ENCODE results near the gene PCDHB1.

The PCDHB1 gene, protein sequence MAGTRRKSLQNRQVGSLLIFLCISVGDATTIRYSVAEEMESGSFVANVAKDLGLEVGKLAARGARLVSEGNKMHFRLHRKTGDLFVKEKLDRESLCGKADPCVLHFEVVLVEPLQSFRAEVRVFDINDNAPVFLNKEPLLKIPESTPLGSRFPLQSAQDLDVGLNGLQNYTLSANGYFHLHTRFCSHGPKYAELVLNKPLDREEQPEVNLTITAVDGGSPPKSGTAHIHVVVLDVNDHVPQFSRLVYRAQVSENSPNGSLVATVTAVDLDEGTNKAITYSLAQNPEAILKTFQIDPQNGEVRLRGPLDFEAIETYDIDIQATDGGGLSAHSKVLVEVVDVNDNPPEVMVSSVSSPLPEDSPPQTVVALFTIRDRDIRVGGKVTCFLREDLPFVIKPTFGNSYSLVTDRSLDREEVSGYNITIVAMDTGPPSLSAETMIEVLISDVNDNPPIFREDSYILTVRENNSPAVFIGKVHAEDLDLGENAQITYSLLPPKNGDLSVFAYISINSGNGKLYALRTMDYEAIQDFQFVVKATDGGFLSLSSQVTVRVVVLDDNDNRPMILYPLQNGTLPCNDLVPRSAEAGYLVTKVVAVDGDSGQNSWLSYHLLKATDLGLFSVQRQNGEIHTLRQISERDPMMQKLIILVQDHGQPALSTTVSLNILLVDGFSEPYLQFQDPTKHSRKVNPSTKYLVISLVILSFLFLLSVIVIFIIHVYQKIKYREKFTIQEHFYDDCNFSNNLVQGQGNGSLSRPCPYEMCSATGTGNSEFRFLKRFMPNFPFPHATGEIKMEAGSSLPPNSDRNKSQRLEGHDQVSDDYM

DNA sequence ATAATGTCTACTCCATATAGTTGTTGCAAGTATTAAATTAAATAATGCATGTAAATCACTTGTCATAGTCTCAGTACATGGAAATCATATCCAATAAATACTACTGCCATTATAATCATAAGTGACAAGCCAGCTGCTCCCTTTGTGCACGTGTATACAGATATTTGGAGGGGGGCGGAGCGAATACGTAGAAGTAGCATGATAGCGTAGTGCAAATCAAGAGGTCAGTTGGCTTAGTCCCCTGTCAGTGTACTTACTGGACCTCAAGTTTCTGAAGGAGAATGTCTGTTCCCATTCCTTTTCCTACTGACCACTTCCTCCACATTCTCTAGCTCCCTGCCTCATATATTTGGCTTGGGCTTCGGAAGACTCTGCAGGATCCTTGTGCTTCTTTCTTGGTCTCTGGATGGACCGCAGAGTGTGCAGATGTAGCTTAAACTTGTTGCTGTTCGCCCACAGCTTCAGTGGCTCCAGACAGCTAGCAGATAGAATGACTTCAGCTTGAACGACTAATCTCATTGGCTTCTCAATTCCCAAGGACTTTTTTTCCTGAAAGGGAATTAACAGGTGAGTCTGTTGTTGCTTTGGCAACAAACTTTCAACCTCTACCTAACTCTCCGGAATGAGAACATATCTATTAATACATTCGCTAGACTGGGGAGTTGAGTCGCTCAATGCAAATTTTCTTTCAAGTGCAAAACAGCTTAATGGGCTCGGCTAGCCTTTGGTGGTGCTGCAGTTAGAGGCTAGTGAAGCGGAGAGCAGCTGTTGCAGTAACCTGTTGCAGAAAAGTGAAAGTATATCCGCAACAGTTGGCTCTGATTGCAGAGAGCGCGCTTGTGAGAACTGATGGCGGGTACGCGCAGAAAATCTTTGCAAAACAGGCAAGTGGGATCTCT, at the start of gene PCDHB1:
TSS of gene PCDHB1 (plus strand) at position 753 of the 899 bp plus-strand sequence. CDS start at position 850, 97 bp downstream.
- no peak for DNase-seq

DNA sequence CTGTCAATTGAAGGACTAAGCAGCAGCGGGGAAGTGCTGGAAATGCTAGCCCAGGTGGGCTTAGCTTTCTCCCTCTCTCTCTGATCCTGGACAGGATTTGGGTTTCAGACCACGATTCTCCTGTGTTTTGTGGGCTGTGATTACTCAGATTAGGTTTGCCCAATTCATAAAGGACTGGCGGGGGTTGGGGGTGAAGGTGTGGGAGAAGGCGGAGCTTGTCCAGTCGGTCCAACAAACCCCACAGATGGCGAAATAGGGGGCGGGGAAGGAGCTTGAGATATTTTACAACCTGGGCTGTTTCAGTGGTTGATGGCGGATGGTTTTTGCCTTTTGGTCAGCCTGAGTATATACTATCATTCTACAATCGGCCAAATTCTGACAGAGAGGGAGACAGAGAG, 49.7 kb upstream of the PCDHB1 start:
- no peak for DNase-seq

DNA sequence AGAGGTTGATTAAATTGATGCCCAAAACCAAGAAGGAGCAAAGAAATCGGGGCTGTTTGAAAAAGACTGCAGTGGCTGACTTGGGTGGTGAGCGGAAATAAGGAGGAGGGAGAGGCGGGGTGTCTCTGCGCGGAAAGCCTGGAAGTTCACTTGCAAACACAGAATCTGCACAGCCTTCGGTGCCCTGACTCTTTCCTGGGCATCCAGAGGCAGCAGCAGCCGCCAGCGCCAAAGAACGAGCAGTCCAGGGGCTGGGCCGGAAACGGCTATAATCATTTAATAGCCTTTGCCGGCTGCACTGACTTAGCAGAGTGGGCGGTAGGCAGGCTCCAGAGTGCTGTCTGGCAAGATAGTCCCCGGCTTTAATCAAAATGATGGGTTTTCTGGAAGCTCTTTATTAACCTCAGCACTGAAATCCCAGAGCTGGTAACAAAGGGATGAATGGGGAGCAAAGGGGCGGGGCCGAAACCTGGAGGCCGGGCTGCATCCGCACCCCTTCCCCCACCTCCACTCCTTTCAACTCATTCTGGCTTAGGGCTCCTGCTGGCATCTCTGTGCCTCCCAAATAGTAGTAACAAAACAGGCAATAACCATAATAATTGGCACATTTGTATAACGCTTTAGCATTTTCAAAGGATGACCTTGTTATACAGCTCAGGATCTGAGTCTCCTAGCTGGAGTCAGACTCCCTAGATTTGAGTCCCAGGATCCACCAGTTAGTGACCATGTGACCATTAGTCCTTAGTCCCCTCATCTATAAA, 49.1 kb upstream of the PCDHB1 start:
- no peak for DNase-seq

DNA sequence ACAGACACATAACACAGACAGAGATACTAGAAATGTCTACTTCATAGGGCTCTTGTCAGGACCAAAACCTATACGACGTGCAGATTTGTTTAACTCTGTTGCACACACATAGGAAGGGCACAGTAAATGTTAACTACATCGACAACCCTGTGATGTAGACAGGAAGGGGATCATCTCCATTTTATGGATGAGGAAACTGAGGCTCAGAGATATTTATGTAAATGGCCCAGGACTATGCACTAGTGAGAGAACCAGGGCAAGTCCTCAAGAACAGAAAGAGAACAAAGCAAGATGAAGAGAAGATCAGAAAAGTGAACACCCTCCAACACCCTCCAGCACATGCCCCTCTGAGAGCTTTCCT, 48.6 kb upstream of the PCDHB1 start:
- DNase-seq = no peak

DNA sequence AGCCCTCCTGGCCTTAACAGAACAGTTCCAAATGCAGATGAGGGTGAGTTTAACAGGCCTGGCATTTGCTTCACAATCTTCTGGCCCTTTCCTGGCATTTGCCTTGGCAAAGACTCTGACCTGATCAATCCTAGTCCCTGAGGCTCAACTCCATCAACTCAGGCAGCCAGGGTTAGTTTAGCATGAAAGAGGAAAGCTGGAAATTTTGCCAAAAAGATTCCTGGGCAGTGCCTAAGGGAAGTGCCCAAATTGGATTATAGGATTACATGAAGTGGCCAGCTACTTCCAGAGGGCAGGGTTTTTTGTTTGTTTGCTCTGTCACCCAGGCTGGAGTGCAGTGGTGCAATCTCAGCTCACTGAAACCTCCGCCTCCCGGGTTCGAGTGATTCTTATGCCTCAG, 48.1 kb upstream of the PCDHB1 start:
- no peak for DNase-seq

DNA sequence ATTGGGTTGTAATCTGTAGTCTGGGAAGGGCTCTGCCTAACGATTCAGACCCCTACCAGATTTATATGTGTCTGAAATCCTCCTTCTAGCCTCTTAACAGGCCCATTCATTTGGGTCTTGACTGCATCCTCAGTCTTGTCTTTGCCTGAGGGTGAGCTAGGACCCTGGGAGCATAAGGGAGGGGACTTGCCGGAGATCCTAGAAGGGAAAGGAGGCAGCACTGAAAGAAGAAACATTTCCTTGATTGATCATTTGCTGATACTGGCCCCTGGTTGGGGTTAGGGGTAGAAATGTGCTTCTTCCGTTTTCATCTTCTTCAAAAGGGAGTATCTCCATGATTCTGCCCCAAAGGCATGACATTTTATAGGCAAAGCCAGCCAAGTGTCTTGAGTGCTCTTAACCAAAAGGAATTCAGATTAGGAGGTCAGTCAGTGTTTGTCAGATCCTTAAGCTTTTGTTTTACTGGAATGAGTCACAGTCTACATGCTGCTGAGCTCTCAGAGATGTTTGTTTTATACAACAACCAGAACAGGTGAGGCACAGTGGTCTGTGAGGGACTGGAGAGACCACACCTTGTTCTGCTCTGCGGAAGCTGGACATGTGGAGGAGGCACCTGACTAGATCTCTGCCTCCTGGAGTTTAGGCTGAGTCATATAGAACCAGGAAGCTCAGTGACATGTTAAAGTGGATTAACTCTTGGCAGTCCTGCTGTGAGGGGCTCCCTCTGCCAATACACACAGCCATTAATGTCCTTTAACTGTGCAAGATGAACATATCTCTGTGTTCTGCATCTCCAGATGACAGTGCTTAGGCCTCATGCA, 47.2 kb upstream of the PCDHB1 start:
- no peak for DNase-seq

DNA sequence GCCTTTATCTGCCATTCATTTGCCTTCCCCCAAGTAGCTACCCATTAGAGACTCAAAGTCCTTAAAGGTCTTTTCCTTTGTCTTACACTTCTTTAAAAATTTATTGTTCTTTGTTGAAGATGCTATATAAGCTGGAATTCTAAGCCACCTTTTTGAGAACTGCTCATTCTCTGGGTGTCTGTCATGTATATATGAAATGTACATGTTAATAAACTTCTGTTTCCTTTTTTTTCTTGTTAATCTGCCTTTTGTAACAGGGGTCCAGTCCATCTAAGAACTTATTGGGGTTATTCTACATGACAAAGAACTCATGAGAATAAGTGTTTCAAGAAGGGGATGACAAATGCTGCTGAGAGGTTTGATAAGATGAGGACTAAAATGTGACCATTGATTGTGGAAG, 43.4 kb upstream of the PCDHB1 start:
- no peak for DNase-seq

DNA sequence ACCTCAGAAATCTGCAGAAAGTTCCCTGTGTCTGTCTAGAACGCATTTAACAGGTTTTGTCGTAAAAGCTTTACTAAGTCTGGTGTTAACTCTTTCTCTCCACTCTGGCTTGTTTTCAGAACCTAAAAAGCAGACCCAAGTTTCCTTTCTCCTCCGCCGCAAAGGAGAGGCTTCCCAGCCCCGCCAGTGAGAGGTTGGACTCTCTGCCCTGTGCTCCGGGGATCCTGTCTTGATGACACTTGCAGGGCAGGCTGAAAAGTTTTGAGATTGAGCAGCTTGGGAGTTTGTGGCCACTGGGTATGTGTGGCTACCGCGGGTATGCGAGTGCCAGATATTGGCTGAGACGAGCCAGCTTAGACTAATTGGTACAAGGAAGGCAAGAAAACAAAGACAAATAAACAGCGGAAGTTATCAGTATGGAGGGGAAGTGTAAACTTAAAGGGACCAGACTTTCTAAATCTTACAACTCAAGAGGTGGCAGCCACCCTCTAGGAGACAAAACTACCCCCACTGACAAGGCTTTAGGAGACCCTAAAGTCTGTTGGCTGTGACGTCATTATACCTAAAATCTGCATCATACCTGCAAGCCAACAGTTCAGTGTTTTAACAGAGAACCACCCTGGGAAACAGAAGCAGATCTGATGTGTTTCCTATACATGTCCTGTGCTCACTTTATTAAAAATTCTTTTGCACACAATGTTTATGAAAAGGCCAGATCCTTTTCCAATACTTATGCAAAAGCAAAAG, 41.0 kb upstream of the PCDHB1 start:
- no peak for DNase-seq

DNA sequence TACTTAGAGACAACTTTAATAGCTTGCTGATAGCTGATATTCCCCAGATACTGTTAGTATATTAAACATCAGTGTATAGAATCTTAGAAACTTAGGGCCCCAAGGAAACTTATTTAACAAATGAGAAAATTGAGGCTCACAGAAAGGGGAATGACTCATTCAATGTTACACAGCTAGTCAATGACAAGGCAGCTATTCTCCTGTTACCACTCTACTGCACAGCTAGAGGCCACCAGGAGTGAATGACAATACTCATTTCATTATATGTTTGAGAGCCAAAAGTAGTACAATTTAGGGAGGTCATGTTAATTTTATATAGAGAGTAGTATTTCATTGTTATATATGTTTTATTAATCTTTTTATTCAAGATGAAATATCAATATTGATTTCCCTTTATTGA, 33.2 kb upstream of the PCDHB1 start:
- no peak for DNase-seq

DNA sequence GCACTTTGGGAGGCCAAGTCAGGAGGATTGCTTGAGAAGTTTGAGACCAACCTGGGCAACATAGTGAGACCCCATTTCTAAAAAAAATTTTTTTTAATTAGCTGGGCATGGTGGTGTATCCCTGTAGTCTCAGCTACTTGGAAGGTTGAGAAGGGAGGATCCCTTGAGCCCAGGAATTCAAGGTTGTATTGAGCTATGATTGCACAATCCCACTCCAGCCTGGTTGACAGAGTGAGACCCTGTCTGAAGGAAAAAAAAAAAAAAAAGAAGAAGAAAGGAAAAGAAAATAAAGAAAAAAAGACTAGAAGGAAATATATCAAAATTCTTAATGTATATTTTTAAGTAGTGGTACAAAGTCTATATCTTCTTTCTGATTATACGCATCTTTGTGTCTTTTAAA, 28.8 kb upstream of the PCDHB1 start:
- no peak for DNase-seq

DNA sequence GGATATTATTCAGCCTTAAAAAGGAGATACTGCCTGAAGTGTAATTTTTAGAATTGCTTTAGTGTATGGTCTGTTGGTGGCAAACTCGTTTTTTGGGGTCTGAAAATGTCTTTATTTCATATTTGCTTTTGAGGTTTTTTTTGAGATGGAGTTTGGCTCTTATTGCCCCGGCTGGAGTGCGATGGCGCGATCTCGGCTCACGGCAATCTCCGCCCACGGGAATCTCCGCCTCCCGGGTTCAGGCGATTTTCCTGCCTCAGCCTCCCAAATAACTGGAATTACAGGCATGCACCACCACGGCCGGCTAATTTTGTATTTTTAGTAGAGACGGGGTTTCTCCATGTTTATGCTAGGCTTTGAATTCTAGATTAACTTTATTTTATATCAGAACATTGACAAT, 20.2 kb upstream of the PCDHB1 start:
- DNase-seq = no peak

DNA sequence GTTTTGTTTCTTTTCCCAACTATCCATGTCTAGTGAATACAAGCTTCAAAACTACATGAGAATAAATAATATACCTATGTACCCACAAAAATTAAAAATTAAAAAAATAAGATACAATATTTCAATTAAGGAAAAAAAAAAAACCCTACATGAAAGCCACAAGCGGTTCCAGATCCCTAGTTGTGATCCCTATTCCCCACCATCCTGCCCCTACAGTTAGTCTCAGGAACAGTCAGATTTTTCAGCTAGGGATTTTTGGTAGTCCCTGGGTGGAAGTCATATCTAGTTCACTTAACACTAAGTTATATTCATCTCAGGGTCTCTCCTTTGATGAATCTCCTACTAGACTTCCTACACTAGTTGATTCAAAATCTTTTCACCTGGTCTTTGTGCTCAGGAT, 18.5 kb upstream of the PCDHB1 start:
- DNase-seq = no peak

DNA sequence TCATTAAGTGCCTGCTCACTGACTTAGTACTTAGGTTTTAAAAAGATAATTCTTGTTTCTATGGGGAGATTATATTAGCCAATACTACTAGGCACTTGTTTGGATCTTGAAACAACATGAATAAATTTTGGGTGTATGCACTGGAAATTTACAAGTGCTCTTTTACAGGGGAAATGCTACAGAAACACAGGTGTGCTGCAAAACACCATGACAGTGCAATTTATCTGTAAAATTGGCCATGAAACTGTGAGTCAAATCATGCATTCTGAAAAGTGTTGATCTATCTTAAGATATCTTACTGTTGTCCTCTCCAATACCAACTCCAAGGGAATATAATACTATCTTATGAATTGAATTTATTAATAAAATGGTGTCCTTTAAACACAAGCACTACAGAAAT, 12.1 kb upstream of the PCDHB1 start:
- DNase-seq = no peak

DNA sequence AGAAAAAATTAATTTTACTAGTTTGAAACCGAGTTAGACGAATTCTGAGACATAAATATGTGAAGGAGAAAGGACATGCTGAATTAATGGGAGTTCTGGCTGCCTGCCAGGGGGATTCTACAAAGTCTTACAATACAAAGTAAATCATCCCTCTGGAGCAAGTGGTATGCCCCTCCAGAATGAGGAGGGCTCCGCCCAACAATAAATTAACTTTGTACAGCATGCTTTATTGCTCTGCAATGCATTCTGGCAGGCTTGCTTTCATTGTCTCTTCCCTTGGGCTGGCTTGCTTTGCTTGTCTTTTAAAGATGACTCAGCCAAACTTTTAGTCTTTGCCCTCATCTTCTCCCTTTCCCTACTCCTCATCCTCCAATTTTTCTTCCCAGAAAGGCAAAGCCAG, 11.7 kb upstream of the PCDHB1 start:
- DNase-seq = no peak

DNA sequence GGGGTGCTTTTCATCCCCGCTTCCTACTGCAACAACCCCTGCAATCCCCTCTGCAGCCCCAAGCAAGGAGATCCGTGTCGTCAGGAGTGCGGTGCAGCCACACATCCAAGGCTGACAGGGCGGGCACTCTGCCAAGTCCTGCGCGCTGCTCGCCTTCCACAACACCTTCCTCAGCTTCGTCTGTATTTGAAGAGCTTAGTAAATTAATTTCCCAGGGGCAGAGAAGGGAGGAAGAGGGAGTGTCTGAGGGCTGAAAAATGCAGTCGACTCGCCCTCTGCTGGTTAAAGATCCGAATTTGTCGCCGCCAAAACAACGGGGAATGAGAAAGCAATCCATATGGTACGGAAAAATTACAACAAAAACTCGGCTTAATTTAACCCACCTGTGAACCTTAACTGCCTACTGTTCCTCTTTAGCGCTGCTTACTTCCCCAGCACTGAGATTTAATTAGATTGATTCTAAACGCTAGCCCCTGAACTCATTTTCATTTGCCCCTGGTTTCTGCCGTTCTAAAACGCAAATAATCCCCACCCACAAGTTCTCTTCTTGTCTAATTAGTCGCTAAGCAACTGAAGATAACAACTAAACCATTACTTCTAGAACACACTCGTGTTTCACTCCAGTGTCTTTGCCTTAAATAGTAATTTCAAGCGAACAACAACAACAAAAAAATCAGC, 10.9 kb upstream of the PCDHB1 start:
- no peak for DNase-seq

DNA sequence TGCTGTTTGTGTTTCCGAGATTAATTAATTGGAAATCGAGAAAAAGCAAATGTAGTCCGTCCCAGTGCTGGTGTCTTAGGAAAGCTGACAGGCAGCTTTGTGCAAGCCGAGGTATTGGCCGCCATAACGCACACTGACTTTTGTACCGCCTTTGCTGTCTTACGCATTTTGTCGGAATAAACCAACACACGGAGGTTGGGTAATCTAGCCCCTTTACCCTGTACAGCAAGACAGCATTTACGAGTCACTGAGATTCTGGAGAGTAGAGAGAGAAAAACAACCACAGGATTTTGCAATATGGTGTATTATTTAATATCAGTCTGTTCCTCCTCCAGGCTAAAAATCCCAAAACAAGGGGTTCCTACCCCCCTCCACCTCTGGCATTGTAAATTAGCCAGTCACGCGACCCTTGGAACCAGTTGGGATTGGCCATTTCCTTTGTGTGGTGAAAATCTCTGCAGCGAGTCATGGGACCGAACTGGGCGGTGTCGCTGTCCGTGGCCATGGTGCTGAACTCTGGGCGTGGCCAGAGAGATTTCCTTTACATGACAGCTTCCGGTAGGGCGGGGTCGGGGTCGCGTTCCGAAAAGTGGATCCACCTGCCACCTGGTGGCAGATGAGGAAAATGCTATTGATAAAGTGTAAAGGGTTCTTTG, 10.3 kb upstream of the PCDHB1 start:
- DNase-seq = peak; percentile 60

DNA sequence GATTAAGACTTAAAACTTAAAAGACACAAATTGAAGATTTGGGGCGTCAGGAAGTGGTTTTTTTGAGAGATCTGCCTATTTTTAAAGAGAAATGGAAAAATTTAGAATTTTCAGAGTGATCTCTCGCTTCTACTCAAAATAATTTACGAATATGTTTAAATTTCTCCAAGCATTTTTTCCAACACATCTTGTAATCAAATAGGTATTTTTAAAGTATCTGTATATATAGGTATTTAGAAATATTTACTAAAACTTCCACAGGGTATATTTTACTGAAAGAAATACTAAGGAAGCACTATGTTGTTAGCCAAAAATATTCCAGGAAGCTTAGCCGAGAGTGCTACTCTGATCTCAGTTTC, 9.8 kb upstream of the PCDHB1 start:
- no peak for DNase-seq

DNA sequence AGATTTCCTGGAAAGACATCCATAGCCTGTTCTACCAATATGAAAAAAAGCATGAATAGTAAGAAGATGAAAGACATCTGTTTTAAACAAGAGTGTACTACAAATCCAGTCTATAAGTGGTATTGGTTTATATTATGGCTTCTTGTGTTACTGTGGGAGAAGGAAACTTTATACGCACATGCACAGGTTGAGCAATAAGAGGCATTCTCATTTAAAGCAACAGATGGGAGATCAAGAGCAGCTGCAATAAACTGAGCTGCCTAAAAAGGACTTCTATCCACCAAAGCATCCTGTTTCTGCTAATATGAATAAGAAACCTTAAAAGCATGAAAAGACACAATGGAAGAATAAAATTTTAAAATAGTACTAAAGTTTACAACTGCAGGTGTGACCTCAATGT, 8.6 kb upstream of the PCDHB1 start:
- DNase-seq = no peak

DNA sequence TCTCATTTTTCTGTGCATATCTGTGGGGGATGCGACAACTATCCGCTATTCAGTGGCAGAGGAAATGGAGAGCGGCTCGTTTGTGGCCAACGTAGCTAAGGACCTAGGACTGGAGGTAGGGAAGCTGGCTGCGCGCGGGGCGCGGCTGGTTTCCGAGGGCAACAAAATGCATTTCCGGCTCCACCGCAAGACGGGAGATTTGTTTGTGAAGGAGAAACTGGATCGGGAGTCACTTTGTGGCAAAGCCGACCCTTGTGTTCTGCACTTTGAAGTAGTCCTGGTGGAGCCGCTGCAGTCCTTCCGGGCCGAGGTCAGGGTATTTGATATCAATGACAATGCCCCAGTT, 320 bp downstream of the PCDHB1 start:
- DNase-seq = no peak

DNA sequence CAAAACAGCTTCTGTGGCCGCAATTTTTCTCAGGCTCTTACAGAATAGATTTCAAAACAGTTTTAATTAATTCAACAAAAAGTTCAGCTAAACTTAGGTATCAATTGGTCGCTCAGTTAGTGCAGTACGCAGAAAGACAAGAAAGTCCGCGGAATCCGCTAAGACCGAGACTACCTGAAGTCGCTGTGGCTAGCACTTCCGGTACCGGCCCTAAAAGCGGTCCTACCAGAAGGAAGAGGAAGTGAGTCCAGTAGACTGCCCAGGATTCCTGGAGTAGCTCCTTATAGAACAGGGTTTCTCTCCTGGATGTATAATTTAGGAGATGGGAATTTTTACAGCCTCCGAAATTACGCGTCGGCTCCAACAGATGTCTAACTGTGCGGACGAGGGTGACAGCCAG, 26.7 kb downstream of the PCDHB1 start:
- DNase-seq = no peak

Data from activated CD4-positive, alpha-beta T cell treated with anti-CD3 and anti-CD28 coated beads, Interleukin-2, amount 50 U/mL, for 1 hour (primary cell).